ENCODE data around the gene KRT13.

The KRT13 gene

DNA sequence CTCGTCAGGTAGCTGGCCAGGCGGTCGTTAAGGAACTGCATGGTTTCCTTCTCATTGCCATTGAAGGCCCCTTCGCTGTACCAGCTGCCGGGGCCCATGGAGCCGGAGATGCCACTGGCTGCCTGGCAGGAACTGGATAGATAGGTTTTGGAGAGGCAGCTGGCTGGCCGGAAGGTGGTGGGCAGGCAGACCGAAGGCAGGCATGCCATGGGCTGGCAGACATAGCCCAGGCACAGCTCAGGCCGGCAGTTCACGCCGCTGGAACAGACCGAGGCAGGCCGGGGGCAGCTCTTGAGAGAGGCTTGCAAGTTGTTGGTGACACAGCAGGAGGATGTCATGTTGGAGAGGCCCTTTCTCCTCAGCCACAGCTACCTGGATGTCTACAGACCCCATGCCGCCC lies 38.4 kb downstream of the KRT13 start, which contains the start of gene KRT32:
TSS of gene KRT32 (minus strand) at position 399 of the 400 bp plus-strand sequence. CDS start at position 338, 61 bp downstream.
- DNase-seq (ENCODE audit: low spot score) = no peak

DNA sequence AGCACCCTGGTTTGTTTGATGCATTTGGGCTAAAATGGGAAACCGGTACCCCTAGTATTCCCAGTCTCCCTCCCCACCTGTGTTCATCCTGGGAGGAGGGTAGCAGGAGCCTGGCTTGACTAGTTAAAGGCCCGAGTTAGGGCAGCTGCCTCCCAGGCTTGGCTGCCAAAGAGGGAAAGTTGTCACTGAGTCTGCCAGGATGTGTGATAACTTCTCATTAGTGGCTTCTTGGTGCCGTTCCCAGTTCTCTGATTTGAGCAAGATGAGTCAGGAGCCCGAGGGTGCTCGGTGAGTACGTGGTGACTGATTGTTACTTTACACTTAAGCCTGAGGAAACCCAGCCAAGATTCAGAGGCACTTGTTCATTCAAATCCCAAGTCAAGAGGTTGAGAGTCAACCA lies 40.7 kb downstream of the KRT13 start:
- no peak for DNase-seq (ENCODE audit: low spot score)

DNA sequence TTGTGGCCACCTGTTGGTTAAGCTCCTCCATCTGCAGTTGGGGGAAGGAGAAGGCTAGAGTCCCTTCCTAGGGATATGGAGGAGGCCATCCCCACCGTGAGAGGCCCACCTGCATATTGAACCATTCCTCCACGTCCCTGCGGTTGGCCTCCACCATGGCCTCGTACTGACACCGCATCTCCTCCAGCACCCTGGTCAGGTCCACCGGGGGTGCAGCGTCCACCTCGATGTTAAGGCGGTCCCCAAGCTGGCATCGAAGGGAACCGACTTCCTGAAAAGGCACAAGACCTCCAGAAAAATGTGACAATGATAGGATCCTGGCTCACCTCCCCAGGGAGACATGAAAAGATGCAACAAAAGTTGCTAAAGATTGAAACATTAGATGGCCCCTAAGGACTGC lies 41.2 kb downstream of the KRT13 start:
- no peak for DNase-seq (ENCODE audit: low spot score)

DNA sequence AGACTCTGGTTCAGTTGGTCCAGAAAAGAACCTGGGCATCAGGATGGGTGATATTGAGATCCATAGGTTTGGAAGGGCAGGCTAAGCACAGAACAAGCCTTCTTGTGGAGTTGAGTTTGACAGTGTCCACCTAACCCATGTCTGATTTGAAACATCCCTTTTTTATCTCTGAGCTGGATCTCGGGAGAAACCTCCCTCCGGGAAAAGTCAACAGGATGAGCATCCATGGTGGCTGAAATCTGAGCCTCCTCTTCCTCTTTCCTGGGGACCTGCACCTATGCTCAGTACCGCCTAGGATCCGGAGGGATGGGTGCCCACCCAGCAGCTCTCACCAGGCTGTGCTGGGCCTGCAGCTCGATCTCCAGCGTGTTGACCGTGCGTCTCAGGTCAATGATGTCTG lies 41.7 kb downstream of the KRT13 start:
- DNase-seq (ENCODE audit: low spot score) = no peak

DNA sequence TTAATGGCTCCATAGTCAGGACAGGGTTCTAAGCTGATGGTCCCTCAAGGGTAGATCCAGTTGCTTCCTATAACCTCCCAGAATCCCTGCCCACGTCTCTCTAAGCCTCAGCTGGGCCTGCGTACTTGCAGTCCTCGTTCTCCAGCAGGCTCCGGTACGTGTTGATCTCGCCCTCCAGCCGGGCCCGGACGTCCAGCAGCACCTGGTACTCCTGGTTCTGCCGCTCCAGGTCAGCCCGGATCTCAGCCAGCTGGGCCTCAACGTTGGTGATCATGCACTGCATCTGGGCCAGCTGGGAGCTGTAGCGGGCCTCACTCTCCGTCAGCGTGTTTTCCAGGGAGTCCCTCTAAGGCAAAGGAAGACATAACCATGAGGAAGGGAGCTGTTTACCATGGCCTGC lies 42.7 kb downstream of the KRT13 start:
- DNase-seq (ENCODE audit: low spot score) = no peak

DNA sequence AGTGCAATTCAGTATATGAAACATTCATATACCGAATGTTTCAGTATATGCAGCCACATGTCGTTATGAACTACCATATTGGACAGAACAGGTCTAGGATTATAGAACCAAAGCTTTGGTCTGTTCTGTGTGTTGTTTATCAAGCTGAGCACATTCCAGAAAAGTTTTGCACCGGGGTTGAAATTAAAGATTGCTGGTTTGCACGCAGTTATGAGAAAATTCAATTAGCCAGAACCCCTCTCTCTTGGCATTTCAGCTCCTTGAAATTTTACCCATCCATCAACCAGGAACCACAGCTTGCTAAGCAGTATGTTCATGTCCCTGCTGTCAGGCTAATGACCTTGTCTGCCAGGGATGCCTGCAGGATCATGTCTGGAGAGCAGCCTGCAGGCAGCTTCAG lies 47.7 kb downstream of the KRT13 start:
- no peak for DNase-seq (ENCODE audit: low spot score)

DNA sequence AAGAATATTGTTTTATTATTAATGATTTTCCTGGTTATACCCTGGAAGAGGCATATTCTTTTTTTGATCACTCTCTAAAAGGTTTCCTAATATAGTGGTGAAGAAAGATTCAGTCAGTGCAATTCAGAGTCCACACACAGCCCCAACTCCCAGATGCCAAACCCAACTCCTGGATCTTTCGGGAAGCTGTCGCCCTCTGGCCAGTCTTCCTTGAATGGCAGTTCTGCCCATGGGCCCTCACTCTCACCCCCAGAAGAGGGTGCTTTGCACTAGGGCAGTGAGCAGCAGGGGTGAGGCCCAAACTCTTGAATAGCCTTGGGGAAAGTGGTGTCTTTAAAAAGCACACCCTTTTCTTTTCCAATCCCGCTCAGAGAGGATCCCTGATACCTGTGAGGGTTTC lies 49.2 kb downstream of the KRT13 start:
- DNase-seq (ENCODE audit: low spot score) = no peak

DNA sequence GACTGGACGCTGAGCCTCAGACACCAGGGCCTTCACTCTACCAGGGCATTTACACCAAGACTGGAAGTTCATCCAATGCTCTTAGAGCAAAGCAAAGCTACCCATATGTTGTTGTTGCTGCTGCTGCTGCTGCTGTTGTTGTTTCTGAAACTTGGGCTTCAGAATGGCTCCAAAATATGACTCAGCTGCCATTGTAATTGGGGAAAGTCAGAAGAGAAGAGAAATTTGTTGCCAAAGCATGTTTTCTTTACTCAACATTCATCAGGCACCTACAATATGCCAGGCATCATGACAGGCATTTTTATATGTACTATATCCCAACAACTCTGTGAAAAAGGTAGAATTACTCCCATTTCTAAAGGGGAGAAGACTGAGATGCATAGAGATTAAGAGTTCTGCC lies 50.2 kb downstream of the KRT13 start:
- DNase-seq (ENCODE audit: low spot score) = no peak

DNA sequence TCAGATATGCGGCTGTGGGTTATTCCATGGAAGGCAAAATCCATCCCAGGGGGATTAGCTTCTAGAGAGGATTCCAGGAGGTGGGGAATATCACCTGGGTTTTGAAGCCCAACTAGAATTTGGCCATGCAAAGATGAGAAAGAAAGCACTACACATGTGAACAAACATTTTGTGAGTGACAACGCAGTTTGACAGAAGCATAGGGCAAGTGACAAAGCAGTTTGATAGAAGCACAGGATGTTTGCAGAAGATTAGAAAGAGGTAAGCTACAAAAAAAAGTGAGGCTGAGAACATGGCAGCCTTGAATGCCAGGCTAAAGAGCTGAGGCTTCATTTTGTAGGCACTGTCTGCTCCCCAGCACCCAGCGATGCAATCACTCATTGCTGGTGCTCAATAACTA lies 52.3 kb downstream of the KRT13 start:
- DNase-seq (ENCODE audit: low spot score) = no peak

DNA sequence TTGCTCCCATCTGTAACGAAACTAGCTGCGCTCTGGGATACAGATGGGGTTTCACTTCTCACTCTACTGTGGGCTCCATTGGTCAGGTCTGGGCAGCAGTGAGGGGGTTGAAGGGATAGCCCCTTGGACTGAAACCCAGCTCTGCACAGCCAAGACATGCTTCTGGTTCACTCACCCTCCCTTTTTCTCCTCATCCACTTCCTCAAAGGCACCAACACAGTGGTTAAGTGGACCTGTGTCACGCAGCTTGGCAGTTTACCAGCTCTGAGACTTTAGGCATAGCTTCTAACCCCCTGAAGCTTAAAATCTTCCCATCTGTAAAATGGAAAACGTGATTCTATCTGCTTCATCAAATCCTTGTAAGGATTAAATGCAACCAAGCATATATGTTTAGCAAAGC lies 53.1 kb downstream of the KRT13 start:
- no peak for DNase-seq (ENCODE audit: low spot score)

DNA sequence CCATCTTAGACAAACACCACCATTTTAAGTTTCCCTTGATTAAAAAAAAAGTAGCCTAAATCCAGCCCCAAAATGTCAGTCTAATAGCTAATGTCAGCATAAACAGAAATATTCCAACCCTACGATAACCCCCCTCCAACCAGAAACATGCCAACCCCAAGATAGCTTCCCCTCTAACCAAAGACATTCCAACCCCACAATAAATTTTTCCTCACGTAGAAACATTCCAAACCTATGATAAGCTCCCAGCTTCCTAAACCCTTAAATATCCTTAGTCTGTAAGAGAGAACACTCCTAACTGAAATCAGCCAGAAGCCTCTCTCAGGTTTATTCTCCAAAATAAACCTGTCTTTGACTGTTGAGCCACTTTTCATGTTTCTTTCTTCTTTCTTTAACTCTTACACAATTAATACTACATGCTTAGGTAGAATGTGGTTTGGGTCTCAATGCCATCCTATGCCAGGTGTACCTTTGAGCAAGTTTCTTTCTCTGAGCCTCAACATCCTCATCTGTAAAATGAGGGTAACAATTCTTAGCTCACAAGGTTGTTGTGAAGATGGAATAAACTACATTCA lies 54.2 kb downstream of the KRT13 start:
- no peak for DNase-seq (ENCODE audit: low spot score)

All from HuH-7 (cell line).